LNCaP clone FGC (cell line): ENCODE data around the gene CACNA1B.

ENCODE experiments used
- DNase-seq: peaks from one replicate; pipeline ENCODE4 v3.0.0-alpha.2; 2011; ENCODE audit warnings: low read depth
- H3K4me3 ChIP-seq: 2 replicates; pipeline ENCODE4 v1.5.1; 2011; ENCODE audit warnings: mild to moderate bottlenecking, low read depth, low read length, control low read depth
- TF ChIP-seq, protein P1 (sequence below): IDR thresholded peaks from 2 replicates; pipeline ENCODE4 v1.5.1; 2012; ENCODE audit warnings: mild to moderate bottlenecking; ENCODE audit not compliant: control insufficient read depth, insufficient read depth; ENCODE audit errors: extremely low read depth

Gene CACNA1B

DNA sequence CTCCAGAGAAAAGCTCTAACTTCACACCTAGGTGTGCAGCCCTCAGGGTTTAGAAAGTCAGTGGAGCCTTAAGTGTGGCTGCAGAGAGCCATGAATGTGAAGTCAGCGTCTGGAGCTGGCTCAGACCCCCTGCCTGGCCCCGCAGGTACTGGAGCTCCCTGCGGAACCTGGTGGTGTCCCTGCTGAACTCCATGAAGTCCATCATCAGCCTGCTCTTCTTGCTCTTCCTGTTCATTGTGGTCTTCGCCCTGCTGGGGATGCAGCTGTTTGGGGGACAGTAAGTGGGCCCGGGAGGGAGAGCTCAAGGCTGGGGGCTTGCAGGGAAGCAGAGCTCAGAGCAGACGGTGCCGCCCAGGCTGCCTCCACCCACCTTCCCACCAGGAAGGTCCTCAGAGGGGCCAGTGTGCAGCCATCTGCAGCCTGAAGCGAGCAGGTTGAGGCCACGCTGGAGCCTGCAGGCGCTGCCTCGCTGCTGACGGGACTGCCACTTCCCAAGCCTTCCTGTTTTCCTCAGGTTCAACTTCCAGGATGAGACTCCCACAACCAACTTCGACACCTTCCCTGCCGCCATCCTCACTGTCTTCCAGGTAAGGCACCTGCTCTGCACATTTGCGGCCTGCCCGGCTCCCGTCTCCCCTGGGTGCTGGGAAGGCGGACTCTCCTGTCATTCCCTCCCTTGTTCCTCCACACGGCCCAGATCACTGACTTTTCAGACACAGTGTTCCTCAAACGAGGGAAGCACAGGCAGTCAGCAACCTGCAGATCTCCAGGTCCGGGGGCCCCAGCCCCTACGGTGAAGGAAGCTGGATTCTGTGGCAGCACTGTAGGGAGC, 108.9 kb downstream of the CACNA1B start:
- no peak overlapping the region for H3K4me3 ChIP-seq
- DNase-seq = no peak
- TF ChIP-seq, protein P1, sequence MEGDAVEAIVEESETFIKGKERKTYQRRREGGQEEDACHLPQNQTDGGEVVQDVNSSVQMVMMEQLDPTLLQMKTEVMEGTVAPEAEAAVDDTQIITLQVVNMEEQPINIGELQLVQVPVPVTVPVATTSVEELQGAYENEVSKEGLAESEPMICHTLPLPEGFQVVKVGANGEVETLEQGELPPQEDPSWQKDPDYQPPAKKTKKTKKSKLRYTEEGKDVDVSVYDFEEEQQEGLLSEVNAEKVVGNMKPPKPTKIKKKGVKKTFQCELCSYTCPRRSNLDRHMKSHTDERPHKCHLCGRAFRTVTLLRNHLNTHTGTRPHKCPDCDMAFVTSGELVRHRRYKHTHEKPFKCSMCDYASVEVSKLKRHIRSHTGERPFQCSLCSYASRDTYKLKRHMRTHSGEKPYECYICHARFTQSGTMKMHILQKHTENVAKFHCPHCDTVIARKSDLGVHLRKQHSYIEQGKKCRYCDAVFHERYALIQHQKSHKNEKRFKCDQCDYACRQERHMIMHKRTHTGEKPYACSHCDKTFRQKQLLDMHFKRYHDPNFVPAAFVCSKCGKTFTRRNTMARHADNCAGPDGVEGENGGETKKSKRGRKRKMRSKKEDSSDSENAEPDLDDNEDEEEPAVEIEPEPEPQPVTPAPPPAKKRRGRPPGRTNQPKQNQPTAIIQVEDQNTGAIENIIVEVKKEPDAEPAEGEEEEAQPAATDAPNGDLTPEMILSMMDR = no peak

DNA sequence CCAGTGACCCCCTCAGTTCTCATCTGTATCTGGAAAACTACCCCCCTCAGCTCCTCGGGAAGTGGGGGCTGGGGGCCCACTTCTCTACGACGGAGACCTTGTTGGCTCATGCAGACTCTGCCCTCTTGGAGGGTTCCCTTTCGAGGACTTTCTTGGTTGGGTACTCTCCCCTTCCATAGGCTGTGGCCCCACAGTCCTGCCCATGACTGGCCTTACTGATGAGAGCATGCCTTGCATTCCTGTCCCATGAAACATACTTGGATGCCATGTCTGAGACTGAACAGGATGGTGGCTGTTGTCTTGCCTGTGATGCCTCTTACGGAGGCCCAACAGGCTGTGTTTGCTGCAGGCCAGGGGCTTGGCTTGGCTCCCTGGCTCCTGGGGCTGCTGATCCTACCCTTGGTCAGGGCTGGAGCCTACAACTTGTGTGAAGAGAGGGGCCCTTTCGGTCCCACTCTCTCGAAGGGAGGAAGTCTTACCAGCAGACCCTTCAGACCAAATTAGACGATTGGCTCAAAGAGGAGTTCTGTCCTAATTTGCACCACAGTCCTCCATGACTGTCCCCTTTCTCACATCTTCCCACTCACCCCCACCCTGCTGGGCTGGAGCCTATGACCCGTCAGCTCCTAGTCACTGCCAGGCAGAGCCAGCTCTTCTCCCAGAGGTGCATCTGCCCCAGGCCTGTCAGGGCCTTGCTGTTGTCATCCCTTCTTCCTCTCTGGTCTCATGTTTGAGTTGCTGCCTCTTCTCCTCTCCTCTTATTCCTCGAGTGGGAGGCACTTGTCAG, 109.9 kb downstream of the CACNA1B start:
- DNase-seq = no peak
- H3K4me3 ChIP-seq = no peak overlapping the region
- TF ChIP-seq, protein P1 = no peak

DNA sequence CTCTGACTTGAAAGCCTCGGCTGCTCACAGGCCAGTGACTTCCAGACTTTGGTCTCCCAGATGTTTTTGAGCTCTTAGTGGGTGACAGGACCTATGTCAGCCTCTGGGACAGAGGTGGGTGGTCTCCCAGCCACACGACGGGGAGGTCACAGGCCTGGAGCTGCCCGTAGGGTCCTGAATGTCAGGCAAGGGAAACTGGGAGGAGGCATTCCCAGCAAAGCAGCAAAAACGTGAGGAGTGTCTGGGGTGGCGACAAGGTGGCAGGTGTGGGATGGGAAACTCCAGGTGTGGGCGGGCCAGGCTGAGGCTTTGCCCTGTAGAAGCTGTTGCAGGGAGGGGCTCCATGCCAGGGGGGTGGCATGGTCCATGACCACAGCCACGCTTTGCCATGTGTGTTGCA, 110.5 kb downstream of the CACNA1B start:
- DNase-seq = no peak
- TF ChIP-seq, protein P1 = no peak
- no peak overlapping the region for H3K4me3 ChIP-seq

DNA sequence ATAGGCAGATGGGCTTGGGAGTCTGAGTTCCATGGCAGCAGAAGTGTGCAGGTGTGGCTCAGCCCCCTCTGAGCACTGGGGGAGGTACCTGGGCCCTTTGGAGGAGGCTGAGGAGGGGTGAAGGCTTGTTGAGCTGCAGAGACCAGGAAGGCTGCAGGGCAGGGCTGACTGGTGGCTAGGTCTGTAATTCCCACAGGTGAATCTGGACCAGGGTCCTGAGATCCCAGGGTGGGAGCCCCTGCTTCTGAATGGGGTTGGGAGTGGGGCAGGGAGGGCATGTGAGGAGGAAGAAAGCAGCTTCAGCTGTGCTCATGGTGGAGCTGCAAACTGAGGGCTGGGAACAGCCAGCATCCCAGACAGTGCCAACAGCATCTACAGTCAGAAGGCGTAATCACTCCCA, 111.1 kb downstream of the CACNA1B start:
- no peak overlapping the region for H3K4me3 ChIP-seq
- DNase-seq = no peak
- TF ChIP-seq, protein P1 = no peak

DNA sequence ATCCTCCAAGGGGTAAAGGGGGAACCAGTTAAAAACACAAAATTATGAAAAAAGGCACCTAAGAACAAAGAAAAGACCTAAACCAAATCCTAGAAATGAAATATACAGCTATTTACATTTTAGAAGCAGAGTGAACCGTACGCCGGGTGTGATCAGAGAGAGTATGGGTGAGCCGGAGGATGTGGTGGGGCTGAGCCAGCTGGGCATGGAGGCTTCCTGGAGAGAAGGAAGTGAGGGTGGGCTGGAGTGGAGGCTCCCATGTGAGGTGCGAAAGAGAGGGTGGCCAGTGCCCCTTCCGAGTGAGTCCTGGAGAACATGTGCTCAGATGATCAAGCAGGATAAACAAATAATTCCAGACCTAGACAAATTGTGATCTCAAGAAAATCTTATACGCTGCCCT, 111.6 kb downstream of the CACNA1B start:
- no peak for DNase-seq
- no peak overlapping the region for H3K4me3 ChIP-seq
- TF ChIP-seq, protein P1 = no peak

DNA sequence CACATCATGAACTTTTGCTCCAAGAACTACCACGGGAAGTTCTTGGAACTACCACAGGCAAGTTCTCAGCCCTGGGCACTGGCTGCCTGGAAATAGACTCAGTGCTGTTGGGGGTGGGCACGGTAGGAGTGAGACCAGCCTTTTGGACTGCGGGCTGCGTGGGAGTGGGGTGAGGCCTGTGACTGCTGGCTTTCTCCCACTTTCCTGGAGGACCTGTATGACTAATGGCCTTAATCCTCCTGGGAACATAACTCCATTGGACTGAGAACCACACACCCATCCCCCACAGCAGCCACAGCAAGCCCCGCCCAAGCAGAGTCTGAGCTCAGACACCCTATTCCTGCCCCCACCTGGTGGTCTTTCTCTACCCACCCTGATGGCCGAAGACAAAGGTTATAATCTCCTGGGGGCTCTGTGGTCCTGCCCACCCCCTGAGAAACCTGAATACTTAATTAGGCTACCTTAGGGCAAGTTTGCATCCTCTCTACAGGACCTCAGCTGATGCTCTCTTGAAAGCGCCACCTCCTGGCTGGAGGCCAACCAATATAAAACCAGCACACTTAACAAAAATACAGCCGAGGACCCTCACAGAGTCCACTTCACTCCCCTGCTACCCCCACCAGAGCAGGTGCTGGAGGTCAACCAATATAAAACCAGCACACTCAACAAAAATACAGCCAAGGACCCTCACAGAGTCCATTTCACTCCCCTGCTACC, 112.6 kb downstream of the CACNA1B start:
- TF ChIP-seq, protein P1 = no peak
- no peak overlapping the region for H3K4me3 ChIP-seq
- DNase-seq = no peak
